GM13977 (cell line): ENCODE data around the gene MUC4.

Source experiments
- DNase-seq: peaks from one replicate; pipeline ENCODE4 v3.0.0; 2012; ENCODE audit warnings: low spot score
- CTCF ChIP-seq: IDR thresholded peaks from 2 replicates; pipeline ENCODE4 v1.5.1; 2012; ENCODE audit warnings: mild to moderate bottlenecking, control low read depth; ENCODE audit not compliant: insufficient read depth; ENCODE audit errors: extremely low read depth, missing control alignments
- in situ Hi-C: fragments of 300-500 bp; cut with MboI; formaldehyde crosslinking; loops from one replicate; pipeline ENCODE4 v1.12.0; 2022; ENCODE audit warnings: low sequenced_read_pairs, low pct_unique_long_range_greater_than_20kb, mixed read lengths, inconsistent platforms; ENCODE audit not compliant: unreplicated experiment

The MUC4 gene

GRCh38 chr3:195757438-195757770 is 54.3 kb downstream of the MUC4 start:
- no peak for TF ChIP-seq CTCF
- in situ Hi-C loops: loop anchor here (10.0 kb wide), 1 partner anchor 67 kb away; no protein-coding TSS in a partner anchor

GRCh38 chr3:195755791-195756676 is 55.7 kb downstream of the MUC4 start:
- no peak for DNase-seq
- no peak for TF ChIP-seq CTCF
- in situ Hi-C loops: loop anchor here (10.0 kb wide), 1 partner anchor 69 kb away; no protein-coding TSS in a partner anchor

More at GRCh38 chr3:195757438-195757770, 54.3 kb downstream of the MUC4 start:
- no peak for DNase-seq

GRCh38 chr3:195755391-195755790 is 56.3 kb downstream of the MUC4 start:
- in situ Hi-C loops: loop anchor here (10.0 kb wide), 1 partner anchor 69 kb away; no protein-coding TSS in a partner anchor
- no peak for DNase-seq

GRCh38 chr3:195754906-195755305 is 56.8 kb downstream of the MUC4 start:
- no peak for TF ChIP-seq CTCF
- in situ Hi-C loops: loop anchor here (10.0 kb wide), 1 partner anchor 70 kb away; no protein-coding TSS in a partner anchor
- no peak for DNase-seq

More at GRCh38 chr3:195755391-195755790, 56.3 kb downstream of the MUC4 start:
- TF ChIP-seq CTCF: no peak

- no peak for DNase-seq
- no peak for TF ChIP-seq CTCF
- in situ Hi-C loops: loop anchor here (10.0 kb wide), 1 partner anchor 71 kb away; no protein-coding TSS in a partner anchor
Observed at GRCh38 chr3:195754141-195754540, 57.6 kb downstream of the MUC4 start.

- in situ Hi-C loops: loop anchor here (10.0 kb wide), 1 partner anchor 71 kb away; no protein-coding TSS in a partner anchor
- peak; percentile 22 for DNase-seq
- TF ChIP-seq CTCF: no peak
Observed at GRCh38 chr3:195753581-195753980, 58.1 kb downstream of the MUC4 start.
